Measurements from ENCODE around the gene SCN1B. TPM values are rescaled to one million over a fixed set of nuclear protein-coding genes. Genes with fewer than 3 reads are reported as not detected.
A peak's percentile ranks its signal among the peaks of the same experiment; 100 is the strongest.

SCN1B gene
- total and polyA plus RNA-seq, 8 donors, result 0.82 to 9.7 (median 1.1) TPM

GRCh38 chr19:35021016-35021415 is 9.3 kb upstream of the SCN1B start:
- ATAC-seq (no peak), DNase-seq (no peak)
- peaks cover 0 to 100% of the 10 kb centered on the region in 2 donors for H3K36me3 ChIP-seq
- no peak overlapping the region for H3K4me3 ChIP-seq
- H3K9me3 ChIP-seq, result no peaks in the 10 kb centered on the region
- H3K4me1 ChIP-seq, result peaks cover 0 to 16% of the 10 kb centered on the region in 2 donors
- no peaks in the 10 kb centered on the region for H3K27me3 ChIP-seq
- no peak for TF ChIP-seq CTCF (IDR thresholded peaks at IDR 0.05)
- no peak overlapping the region for H3K27ac ChIP-seq
- intact Hi-C loops (cut with DNase I), result no loop called here

DNA sequence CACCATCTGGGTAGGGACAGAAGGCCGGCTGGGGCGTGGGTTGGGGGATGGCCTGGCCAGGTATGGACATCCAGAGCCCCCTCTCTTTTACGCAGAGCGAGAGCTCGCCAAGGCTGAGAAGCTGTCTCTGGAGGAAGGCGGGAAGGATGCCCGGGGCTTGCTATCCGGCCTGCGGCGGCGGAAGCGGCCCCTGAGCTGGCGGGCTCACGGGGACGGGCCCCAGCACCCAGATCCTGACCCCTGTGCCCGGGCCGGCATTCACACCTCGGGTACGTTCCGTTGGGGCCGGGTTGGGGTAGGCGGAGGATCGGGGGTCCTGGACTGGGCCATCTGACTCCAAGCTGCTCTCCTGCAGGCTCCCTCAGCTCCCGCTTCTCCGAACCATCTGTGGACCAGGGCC is 8.7 kb upstream of the SCN1B start:
- Histone ChIP-seq H3K9me3 (no peaks in the 10 kb centered on the region), H3K4me1 (peaks cover 0 to 16% of the 10 kb centered on the region in 2 donors), H3K4me3 (no peak overlapping the region), H3K36me3 (peaks cover 0 to 100% of the 10 kb centered on the region in 2 donors), H3K27me3 (no peaks in the 10 kb centered on the region), H3K27ac (no peak overlapping the region)
- TF ChIP-seq CTCF (IDR thresholded peaks at IDR 0.05), result no peak
- DNase-seq (no peak), ATAC-seq (no peak)
- intact Hi-C loops (cut with DNase I), result no loop called here

DNA sequence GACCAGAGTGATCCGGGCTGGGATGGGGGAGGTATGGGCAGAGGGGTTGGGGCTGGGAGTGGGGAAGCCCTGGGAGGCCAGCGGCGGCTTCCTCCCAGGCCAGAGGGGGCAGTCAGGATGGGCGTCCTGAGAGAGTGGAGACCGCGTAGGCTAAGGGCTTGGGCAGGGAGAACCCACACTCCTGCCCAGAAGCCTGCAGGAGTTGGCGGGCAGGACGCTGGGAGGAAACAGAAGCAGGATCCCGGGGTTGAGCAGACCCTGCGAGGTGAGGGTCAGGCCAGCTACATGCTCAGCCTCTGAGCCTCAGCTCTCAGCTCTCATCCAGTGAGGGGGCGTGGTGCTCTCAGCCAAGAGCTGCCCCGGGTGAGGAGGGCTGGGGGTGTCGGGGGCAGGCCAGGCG is 7.8 kb upstream of the SCN1B start:
- Histone ChIP-seq H3K27me3 (no peaks in the 10 kb centered on the region), H3K9me3 (no peaks in the 10 kb centered on the region), H3K4me3 (no peak overlapping the region), H3K4me1 (peaks cover 0 to 9% of the 10 kb centered on the region in 2 donors), H3K27ac (no peak overlapping the region), H3K36me3 (peaks cover 0 to 100% of the 10 kb centered on the region in 2 donors)
- no peak for TF ChIP-seq CTCF (IDR thresholded peaks at IDR 0.05)
- intact Hi-C loops (cut with DNase I), result no loop called here
- ATAC-seq (no peak), DNase-seq (no peak)

GRCh38 chr19:35023428-35023827 is 6.8 kb upstream of the SCN1B start:
- H3K4me1 ChIP-seq, result peaks cover 0 to 9% of the 10 kb centered on the region in 2 donors
- no peaks in the 10 kb centered on the region for H3K27me3 ChIP-seq
- no peaks in the 10 kb centered on the region for H3K9me3 ChIP-seq
- H3K27ac ChIP-seq, result no peak overlapping the region
- no peak for TF ChIP-seq CTCF (IDR thresholded peaks at IDR 0.05)
- H3K36me3 ChIP-seq, result peaks cover 0 to 100% of the 10 kb centered on the region in 2 donors
- intact Hi-C loops (cut with DNase I), result no loop called here
- peak; percentile 7 for ATAC-seq
- H3K4me3 ChIP-seq, result no peak overlapping the region
- DNase-seq, result no peak

DNA sequence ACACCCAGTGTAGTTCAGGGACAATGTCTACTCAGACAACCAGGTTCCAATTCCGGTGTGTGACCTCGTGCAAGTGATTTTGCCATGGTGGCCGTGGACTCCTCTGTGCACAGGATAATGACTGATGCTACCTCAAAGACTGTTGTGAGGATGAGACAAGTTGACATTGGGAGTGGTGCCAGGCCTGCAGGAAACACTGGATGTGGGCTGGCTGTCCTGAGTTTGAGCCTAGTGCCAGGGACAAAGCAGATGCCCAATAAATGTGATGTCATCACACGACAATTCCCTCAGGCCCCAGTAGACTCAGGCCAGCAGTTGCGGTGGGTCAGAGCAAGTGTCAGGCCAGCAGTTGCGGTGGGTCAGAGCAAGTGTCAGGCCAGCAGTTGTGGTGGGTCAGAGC is 6.2 kb upstream of the SCN1B start:
- no peak for DNase-seq
- no peak for ATAC-seq
- Histone ChIP-seq H3K27ac (no peak overlapping the region), H3K4me3 (no peak overlapping the region), H3K36me3 (peaks cover 0 to 98% of the 10 kb centered on the region in 2 donors), H3K9me3 (no peaks in the 10 kb centered on the region), H3K27me3 (peaks cover 0 to 2% of the 10 kb centered on the region in 2 donors), H3K4me1 (peaks cover 0 to 9% of the 10 kb centered on the region in 2 donors)
- no peak for TF ChIP-seq CTCF (IDR thresholded peaks at IDR 0.05)
- intact Hi-C loops (cut with DNase I), result no loop called here
